SK-N-SH (cell line): ENCODE measurements around the gene FABP3. TPM values are rescaled to one million over a fixed set of nuclear protein-coding genes. Genes with fewer than 3 reads are reported as not detected.

ENCODE experiments used
- CTCF ChIA-PET: fragments of 300-600, 350-600 bp; formaldehyde crosslinking; extraction: SDS; loops from one replicate; lab custom pipeline; 2021; lab: Yijun Ruan, JAX
- POLR2A ChIA-PET: fragments of 350-600 bp; sonication (Branson Sonifier 250); formaldehyde crosslinking; extraction: SDS; loops from one replicate; lab custom pipeline; 2020; ENCODE audit warnings: antibody characterized with exemption, inconsistent platforms; lab: Yijun Ruan, JAX
- DNase-seq: peaks from one replicate; pipeline ENCODE4 v3.0.0; 2012
- H2AFZ ChIP-seq: fragments of 200-600 bp; sonication (generic); 2 replicates; pipeline ENCODE4 v1.8.1; 2016; ENCODE audit warnings: antibody characterized with exemption, mild to moderate bottlenecking, low read depth
- H3F3A ChIP-seq: fragments of 200-600 bp; sonication (generic); replicated peaks from 2 replicates; pipeline ENCODE3; 2016; ENCODE audit warnings: antibody characterized with exemption, mild to moderate bottlenecking; ENCODE audit not compliant: insufficient read depth
- H3K27ac ChIP-seq, 2 experiments: fragments of 200-500 bp in 1 of 2; fragments of 200-600 bp in 1 of 2; sonication (Bioruptor generic) in 1 of 2; sonication (generic), shearing (Covaris generic) in 1 of 2; 2 replicates each; pipeline versions ENCODE4 v1.5.1 to v1.6.1; 2014 to 2016; ENCODE audit warnings: low read depth in 2 of 2, inconsistent platforms in 1 of 2, low read length in 1 of 2, mild to moderate bottlenecking in 1 of 2, mixed read lengths in 1 of 2
- H3K27me3 ChIP-seq: fragments of 200-600 bp; sonication (generic), shearing (Covaris generic); 2 replicates; pipeline ENCODE4 v1.6.1; 2016; ENCODE audit warnings: mixed run types; ENCODE audit not compliant: insufficient read depth
- H3K36me3 ChIP-seq, 2 experiments: fragments of 200-500 bp in 1 of 2; fragments of 200-600 bp in 1 of 2; sonication (Bioruptor generic) in 1 of 2; sonication (generic) in 1 of 2; replicated peaks in 1 of 2; 2 replicates each; pipeline versions ENCODE3 to v1.5.1; 2014 to 2016; ENCODE audit warnings: low read length in 1 of 2, mild to moderate bottlenecking in 1 of 2; ENCODE audit not compliant: insufficient read depth in 2 of 2, control insufficient read depth in 1 of 2
- H3K4me1 ChIP-seq, 2 experiments: fragments of 200-500 bp in 1 of 2; fragments of 200-600 bp in 1 of 2; sonication (Bioruptor generic) in 1 of 2; sonication (generic), shearing (Covaris generic) in 1 of 2; 2 replicates each; pipeline versions ENCODE4 v1.5.1 to v1.6.1; 2014 to 2016; ENCODE audit warnings: low read depth in 1 of 2, low read length in 1 of 2, mixed run types in 1 of 2; ENCODE audit not compliant: insufficient read depth in 2 of 2, control insufficient read depth in 1 of 2
- H3K4me2 ChIP-seq: fragments of 200-600 bp; sonication (generic), shearing (Covaris generic); 2 replicates; pipeline ENCODE4 v1.6.1; 2017; ENCODE audit warnings: mixed run types
- H3K4me3 ChIP-seq, 2 experiments: fragments of 200-500 bp in 1 of 2; fragments of 200-600 bp in 1 of 2; sonication (Bioruptor generic) in 1 of 2; sonication (generic), shearing (Covaris generic) in 1 of 2; 2 replicates each; pipeline versions ENCODE4 v1.5.1 to v1.8.1; 2014 to 2016; ENCODE audit warnings: low read depth in 2 of 2, inconsistent platforms in 1 of 2, low read length in 1 of 2, mild to moderate bottlenecking in 1 of 2, mixed read lengths in 1 of 2, moderate library complexity in 1 of 2
- H3K79me2 ChIP-seq: fragments of 200-600 bp; sonication (generic); 2 replicates; pipeline ENCODE4 v1.8.1; 2017; ENCODE audit warnings: mild to moderate bottlenecking; ENCODE audit not compliant: insufficient read depth
- H3K9ac ChIP-seq: fragments of 200-600 bp; sonication (generic); 2 replicates; pipeline ENCODE4 v1.6.1; 2017; ENCODE audit warnings: mixed run types
- H3K9me2 ChIP-seq: fragments of 200-600 bp; sonication (generic); 2 replicates; pipeline ENCODE4 v1.6.1; 2017; ENCODE audit warnings: mixed run types
- H3K9me3 ChIP-seq: fragments of 200-600 bp; sonication (generic); 2 replicates; pipeline ENCODE4 v1.6.1; 2017; ENCODE audit warnings: mixed run types, mild to moderate bottlenecking, moderate library complexity
- H4K20me1 ChIP-seq: fragments of 200-600 bp; sonication (generic); 2 replicates; pipeline ENCODE4 v1.6.1; 2017; ENCODE audit warnings: mild to moderate bottlenecking, mixed run types; ENCODE audit not compliant: insufficient read depth
- EZH2phosphoT487 ChIP-seq: fragments of 200-600 bp; sonication (generic); IDR thresholded peaks from 2 replicates; pipeline ENCODE4 v1.6.1; 2017; ENCODE audit warnings: low read depth, mixed run types, mild to moderate bottlenecking, antibody characterized with exemption, moderate library complexity, borderline replicate concordance
- MEF2A ChIP-seq: IDR thresholded peaks from 2 replicates; pipeline ENCODE4 v1.4.0; 2012; ENCODE audit warnings: low read depth, borderline replicate concordance
- MXI1 ChIP-seq: IDR thresholded peaks from 2 replicates; pipeline ENCODE4 v1.6.1; 2012; ENCODE audit warnings: mild to moderate bottlenecking, low read depth, low read length, improper control_type of control experiment
- PBX3 ChIP-seq: IDR thresholded peaks from 2 replicates; pipeline ENCODE4; 2012
- SIN3A ChIP-seq: IDR thresholded peaks from 2 replicates; pipeline ENCODE4 v1.6.1; 2012; ENCODE audit warnings: low read depth, mild to moderate bottlenecking, low read length, moderate library complexity, borderline replicate concordance
- TEAD4 ChIP-seq: IDR thresholded peaks from 2 replicates; pipeline ENCODE4 v1.4.0; 2012; ENCODE audit warnings: mild to moderate bottlenecking, borderline replicate concordance; ENCODE audit not compliant: insufficient read depth
- WGBS: methylation state at CpG from one replicate; pipeline ENCODE4 v1.1.6; 2017; ENCODE audit warnings: low lambda C conversion rate; 5-methylcytosine and 5-hydroxymethylcytosine counted together
- polyA plus RNA-seq, 3 experiments: library from polyadenylated mRNA; depleted of rRNA; stranded (reverse); fragments of >200 nt; gene quantifications; 2 replicates each; pipeline ENCODE4 v1.2.3, GENCODE V29; 2012

Gene FABP3
- polyA plus RNA-seq, 1 of the 3 experiments (the other 2 are of a cell fraction) = 0.08 TPM

- CTCF ChIA-PET = interaction anchor here (0.9 kb wide), 1 partner anchor 130 kb away, joined by 3 read pairs; no protein-coding TSS in a partner anchor
Observed at GRCh38 chr1:31315902-31316301, 57.0 kb downstream of the FABP3 start.

More at GRCh38 chr1:31315902-31316301, 57.0 kb downstream of the FABP3 start:
- no peaks in the 10 kb centered on the region for H4K20me1 ChIP-seq
- POLR2A ChIA-PET = no interaction called here
- no peak overlapping the region for H3K9ac ChIP-seq
- H3K9me3 ChIP-seq = no peaks in the 10 kb centered on the region
- H3F3A ChIP-seq = no peaks in the 10 kb centered on the region
- no peak for TF ChIP-seq PBX3
- no peak for TF ChIP-seq EZH2phosphoT487
- no peak for TF ChIP-seq TEAD4
- no peak for TF ChIP-seq MEF2A
- TF ChIP-seq MXI1 = no peak
- no peak for TF ChIP-seq SIN3A
- 91% methylated on average over 3 of the region's 3 CpGs for WGBS
- H3K36me3 ChIP-seq = peaks cover 48 to 63% of the 10 kb centered on the region in 2 experiments
- H3K4me3 ChIP-seq = no peak overlapping the region
- no peaks in the 10 kb centered on the region for H3K9me2 ChIP-seq
- peaks cover 10% of the 10 kb centered on the region for H3K79me2 ChIP-seq
- no peaks in the 10 kb centered on the region for H3K4me1 ChIP-seq
- no peak overlapping the region for H3K4me2 ChIP-seq
- no peak for DNase-seq
- H2AFZ ChIP-seq = no peak overlapping the region
- H3K27ac ChIP-seq = no peak overlapping the region
- no peaks in the 10 kb centered on the region for H3K27me3 ChIP-seq

Other genes with a start within 250 kb of the FABP3 start
- gene NKAIN1, start 133.2 kb downstream of the FABP3 start, polyA plus RNA-seq (2012; rRNA removed) = 0.54 and 0.96 TPM in 2 replicates
- gene SNRNP40, start 76.3 kb downstream of the FABP3 start, polyA plus RNA-seq (2012; rRNA removed) = 46.7 and 53.3 TPM in 2 replicates
- 25.8 and 33.8 TPM in 2 replicates for gene ZCCHC17, start 76.0 kb downstream of the FABP3 start, polyA plus RNA-seq (2012; rRNA removed)
- gene SERINC2, start 40.1 kb upstream of the FABP3 start, polyA plus RNA-seq (2012; rRNA removed) = 15.5 and 22.2 TPM in 2 replicates
- 0.23 TPM in 1 of 2 replicates, not detected in the other for gene TINAGL1, start 203.4 kb upstream of the FABP3 start, polyA plus RNA-seq (2012; rRNA removed)
- 0.03 TPM in 1 of 2 replicates, not detected in the other for gene HCRTR1, start 244.6 kb upstream of the FABP3 start, polyA plus RNA-seq (2012; rRNA removed)